CD4-positive, alpha-beta T cell treated with Interleukin-6 for 4 hours (primary cell): ENCODE results near the gene COQ8B.
"Not testable (repeated sequence)": the region's sequence is repeated elsewhere in the genome, so short reads cannot be mapped to it uniquely, and the experiment has no call there.

Source experiments
- DNase-seq: peaks from one replicate; pipeline ENCODE4 v3.0.0-alpha.2; 2020; ENCODE audit warnings: mixed read lengths

COQ8B gene

GRCh38 chr19:40741527-40742390 is 25.1 kb upstream of the COQ8B start:
- no peak for DNase-seq

- DNase-seq, result no peak
These were observed 24.1 kb upstream of the COQ8B start for GRCh38 chr19:40740747-40741146.

GRCh38 chr19:40739871-40740703 is 23.4 kb upstream of the COQ8B start:
- no peak for DNase-seq

- DNase-seq, result no peak
These were observed 22.5 kb upstream of the COQ8B start for GRCh38 chr19:40739030-40739839.

GRCh38 chr19:40737102-40737644 is 20.5 kb upstream of the COQ8B start:
- DNase-seq, result no peak

- no peak for DNase-seq
These were observed 20.0 kb upstream of the COQ8B start for GRCh38 chr19:40736661-40737060.

GRCh38 chr19:40735013-40735771 is 18.5 kb upstream of the COQ8B start:
- DNase-seq, result no peak

GRCh38 chr19:40733149-40733548 is 16.5 kb upstream of the COQ8B start:
- DNase-seq, result no peak

- DNase-seq, result not testable (repeated sequence)
These were observed 15.6 kb upstream of the COQ8B start for GRCh38 chr19:40732304-40732703.

GRCh38 chr19:40730065-40730464 is 13.4 kb upstream of the COQ8B start:
- DNase-seq, result not testable (repeated sequence)

GRCh38 chr19:40726279-40726678 is 9.6 kb upstream of the COQ8B start:
- no peak for DNase-seq

- no peak for DNase-seq
These were observed 8.2 kb upstream of the COQ8B start for GRCh38 chr19:40724855-40725254.

GRCh38 chr19:40724315-40724714 is 7.6 kb upstream of the COQ8B start:
- DNase-seq, result no peak

- DNase-seq, result no peak
These were observed 7.1 kb upstream of the COQ8B start for GRCh38 chr19:40723661-40724254.

GRCh38 chr19:40721936-40722661 is 5.4 kb upstream of the COQ8B start:
- DNase-seq, result no peak

GRCh38 chr19:40721140-40721486 is 4.4 kb upstream of the COQ8B start:
- DNase-seq, result no peak

- DNase-seq, result no peak
These were observed 2.8 kb upstream of the COQ8B start for GRCh38 chr19:40719414-40719894.

- no peak for DNase-seq
These were observed 2.2 kb upstream of the COQ8B start for GRCh38 chr19:40718774-40719391.

GRCh38 chr19:40717880-40718773 is 1.4 kb upstream of the COQ8B start:
- DNase-seq, result no peak
